GF-D8 (cell line): ENCODE measurements around the gene FOXN3.

Experiments
- DNase-seq: peaks from one replicate; lab custom pipeline; 2025; lab: John Stamatoyannopoulos, UW

Gene FOXN3

GRCh38 chr14:89430391-89431236 is 13.6 kb upstream of the FOXN3 start:
- no peak for DNase-seq

DNA sequence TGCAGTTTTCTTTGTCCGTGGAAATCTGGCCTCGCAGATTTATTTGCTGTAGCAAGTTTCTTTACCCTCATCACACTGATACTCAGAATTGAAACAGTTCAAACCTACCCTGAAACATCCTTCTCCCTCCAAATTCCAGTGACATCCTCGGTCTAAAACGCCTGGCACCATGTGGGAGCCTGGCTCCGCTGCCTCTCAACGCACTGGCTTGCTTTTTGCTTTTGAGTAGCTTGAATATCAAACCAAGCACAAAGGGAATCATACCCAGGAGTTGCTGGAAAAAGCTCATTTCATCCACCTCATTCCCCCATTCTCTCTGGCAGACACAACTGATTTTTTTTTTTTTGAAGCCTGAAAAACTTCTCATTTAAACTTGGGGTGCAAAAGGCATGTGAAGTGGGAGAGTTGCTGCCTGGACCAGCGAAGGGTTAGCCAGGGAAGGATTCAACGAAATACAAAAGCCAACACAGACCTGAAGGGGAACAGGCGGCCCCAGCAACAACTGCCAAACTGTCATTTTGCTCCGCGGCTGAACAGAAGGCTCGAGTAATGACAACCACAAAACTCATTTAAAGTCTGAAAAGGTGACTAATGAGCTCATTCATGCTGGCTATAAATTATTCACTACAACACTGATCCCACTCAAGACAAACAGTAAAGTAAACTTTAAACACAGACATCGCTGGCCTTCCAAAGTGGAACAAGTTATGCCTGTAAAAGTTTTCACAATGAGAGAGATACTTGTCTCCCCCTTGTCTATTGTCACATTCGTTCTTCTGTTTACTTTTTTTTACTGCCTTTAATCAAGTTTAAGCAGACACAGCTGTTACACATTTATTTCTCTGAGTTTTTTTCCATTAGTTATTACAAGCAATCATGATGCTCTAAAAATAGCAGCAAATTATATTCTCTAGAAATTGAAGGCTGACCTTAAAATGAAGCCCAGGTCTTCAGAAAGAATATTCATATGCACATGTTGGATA is 12.5 kb upstream of the FOXN3 start:
- no peak for DNase-seq

DNA sequence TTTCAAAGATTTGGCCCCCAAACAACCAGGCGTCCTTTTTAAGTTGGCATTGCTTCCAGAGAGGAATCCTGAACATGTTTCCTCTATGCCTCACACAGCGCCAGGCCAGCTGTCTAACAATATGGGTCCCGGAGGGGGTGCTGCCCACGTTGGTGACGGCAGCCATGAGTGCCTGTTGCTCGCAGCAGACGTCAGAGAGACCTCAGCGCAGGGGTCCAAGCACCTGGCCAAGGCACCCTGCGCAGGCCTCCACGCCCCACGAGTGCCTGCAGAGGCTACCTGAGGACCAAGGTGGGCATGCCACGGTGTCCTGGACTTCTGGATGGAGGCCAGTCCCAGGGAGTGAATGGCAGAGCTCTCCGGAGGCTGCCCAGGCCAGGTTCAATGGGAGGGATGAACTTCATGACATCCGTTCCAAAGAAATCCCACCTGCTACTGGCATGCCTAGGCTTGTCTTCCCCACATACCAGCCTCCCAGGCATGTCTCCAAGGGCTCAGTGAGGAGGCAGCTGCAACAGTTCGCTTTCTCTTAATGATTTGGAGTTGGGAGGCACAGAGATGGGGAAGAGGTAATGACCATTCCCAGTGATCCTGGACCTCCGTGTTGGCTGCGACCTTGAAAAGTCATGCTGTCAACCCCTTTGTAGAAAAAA is 11.6 kb upstream of the FOXN3 start:
- no peak for DNase-seq

DNA sequence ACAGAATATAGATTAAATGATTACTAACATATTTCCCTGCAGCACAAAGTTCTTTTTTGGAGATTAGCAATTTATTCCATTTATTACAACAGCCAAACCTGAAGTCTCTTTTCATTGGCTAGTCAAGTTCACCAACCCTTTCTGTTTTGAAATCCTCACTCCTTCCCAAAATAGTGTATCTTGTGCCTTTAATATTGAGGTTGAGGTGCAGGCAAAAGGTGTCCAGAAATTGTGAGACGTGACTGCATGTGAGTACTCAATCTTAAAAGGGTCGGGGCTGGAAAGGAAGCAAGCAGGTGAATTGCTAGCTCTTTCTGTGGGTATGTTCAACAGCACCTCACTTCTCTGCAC is 11.1 kb upstream of the FOXN3 start:
- DNase-seq: no peak

- no peak for DNase-seq
Measured at GRCh38 chr14:89427426-89428172, 10.6 kb upstream of the FOXN3 start.

DNA sequence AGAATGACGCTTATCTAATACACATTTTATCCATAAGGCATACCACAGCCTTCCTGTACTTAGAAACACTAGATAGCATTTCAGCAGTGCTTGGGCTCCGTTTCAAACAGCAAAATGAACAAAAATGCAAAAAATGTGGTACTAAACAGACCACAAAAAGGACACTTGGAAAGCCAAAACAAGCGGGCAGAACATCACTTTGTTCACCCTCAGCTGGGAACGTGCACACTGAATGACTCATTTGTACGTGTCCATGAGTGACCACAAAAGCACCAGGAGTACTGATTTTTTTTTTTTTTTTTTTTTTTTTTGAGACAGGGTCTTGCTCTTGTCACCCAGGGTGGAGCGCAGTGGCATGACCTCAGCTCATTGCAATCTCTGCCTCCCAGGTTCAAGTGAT is 8.9 kb upstream of the FOXN3 start:
- DNase-seq: no peak

GRCh38 chr14:89424241-89424640 is 7.2 kb upstream of the FOXN3 start:
- no peak for DNase-seq

- no peak for DNase-seq
Measured at GRCh38 chr14:89422952-89423345, 5.9 kb upstream of the FOXN3 start.

DNA sequence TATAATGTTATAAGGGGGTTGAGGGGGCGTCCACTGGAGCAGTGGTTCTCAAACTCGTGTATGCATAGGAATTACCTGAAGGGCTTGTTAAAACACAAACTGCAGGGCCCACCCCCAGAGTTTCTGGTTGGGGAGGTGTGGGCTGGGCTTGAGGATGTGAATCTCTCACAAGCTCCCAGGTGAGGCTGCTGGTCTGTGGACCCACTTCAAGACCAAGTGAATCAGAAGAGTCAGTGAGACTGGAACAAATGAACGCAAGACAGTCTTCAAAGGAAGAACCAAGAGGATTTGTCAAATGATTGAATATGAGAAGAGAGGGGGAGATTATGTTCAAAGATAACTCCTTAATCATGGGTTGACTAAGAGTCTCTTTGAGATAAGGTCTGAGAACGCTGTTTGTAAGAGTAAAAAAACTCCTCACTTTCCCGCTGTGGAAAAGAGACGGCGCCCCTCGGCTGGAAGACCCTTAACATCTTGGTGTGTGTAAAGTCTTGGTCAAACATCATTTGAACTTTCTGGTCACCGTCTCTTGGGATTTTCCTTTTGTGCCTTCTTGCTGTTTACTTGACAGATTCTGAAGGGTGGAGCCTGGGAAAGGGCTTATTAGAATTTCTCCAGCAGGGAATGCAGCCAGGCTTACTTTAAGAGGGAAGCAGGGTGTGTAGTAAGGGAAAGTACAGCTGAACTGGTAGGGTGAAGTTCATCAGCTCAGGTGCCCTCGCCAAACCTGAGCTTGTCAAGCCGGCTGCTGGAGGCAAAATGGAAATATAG is 5.3 kb upstream of the FOXN3 start:
- DNase-seq: no peak

DNA sequence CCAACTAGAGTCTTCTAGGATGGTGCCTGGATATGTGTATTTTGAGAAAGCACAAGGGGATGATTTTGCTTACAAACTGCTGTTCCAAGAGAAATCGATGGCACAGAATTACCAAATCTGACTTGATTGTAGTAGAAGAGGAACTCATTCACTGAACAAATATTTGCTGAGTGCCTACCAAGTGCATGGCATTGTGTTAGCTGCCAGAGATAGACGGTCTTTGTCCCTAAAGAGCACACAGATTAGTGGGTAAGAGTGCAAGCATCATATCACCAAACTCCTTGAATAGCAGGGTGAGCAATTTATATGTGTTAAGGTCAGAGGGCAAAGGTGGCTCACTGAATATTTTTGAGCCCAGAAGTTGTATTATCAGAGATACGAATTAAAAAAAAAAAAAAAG is 3.5 kb upstream of the FOXN3 start:
- no peak for DNase-seq

GRCh38 chr14:89419973-89420482 is 3.0 kb upstream of the FOXN3 start:
- no peak for DNase-seq

GRCh38 chr14:89418976-89419375 is 1.9 kb upstream of the FOXN3 start:
- no peak for DNase-seq

DNA sequence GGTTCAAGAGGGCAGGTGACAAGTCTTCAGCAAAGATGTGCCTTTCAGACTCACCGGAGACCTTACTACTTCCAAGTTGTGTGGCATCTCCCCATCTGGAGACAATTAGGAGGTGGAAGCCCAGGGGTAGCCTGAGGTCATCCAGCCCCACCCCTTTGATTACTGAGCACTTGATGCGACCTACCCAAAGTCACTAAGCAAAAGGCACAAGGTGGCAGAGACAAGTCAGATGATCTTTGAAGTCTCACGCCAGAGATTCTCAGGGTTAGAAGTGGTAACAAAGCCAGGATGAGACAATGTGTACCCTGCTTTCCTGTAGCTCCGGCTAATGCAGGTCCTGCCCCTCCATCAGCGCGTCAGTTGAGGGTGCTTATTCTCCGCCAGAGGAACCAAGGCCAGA is 1.4 kb upstream of the FOXN3 start:
- no peak for DNase-seq

GRCh38 chr14:89417465-89418225 is 612 bp upstream of the FOXN3 start:
- peak; percentile 32 for DNase-seq

DNA sequence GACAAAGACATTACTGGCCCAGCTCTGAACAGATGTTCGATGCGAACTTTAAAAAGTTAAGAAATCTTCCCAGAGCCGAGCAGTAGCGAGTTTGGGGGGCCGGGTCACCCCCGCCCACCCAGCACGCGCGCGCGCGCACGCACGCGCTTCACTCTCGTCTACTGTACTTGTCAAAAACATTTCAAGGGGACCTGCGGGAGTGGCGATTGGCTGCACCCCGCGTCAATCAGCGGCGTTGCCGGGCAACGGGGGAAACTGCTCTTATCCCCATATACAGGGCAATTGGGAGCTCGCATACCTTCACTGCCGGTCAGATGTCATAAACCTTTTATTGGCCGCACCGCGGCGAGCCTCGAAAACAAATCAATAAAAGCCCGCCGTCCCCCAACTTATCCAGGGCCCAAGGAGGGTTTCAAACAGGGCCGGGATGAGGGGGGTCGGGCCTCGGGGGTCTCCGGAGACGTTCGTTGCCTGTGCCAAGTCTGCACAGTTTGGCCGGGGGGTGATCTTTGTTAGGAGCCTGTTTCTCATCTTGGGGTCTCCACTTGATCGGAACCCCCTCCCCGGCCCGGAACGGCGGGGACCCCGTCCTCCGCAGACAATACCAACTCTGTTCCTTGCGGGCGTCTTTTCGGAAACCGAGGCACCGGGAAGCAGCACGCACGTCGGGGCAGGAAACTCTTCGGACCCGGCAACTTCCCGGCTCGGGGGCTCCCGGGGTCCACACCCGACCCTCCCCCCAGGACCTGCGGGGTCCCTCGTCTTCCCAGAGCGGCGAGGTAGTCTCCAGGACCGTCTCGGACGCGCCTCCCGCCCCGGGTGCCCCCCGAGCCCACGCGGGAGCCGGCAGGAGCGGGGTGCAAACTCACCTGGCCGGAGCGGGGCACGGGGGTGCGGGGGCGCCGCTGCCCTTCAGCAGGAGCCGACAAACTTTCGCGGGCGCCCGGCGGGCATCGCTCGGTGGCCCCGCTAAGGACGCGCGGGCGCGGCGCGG is 734 bp downstream of the FOXN3 start:
- peak; percentile 73 for DNase-seq

- no peak for DNase-seq
Measured at GRCh38 chr14:89415159-89415558, 1.9 kb downstream of the FOXN3 start.

GRCh38 chr14:89411976-89412375 is 5.1 kb downstream of the FOXN3 start:
- DNase-seq: no peak

DNA sequence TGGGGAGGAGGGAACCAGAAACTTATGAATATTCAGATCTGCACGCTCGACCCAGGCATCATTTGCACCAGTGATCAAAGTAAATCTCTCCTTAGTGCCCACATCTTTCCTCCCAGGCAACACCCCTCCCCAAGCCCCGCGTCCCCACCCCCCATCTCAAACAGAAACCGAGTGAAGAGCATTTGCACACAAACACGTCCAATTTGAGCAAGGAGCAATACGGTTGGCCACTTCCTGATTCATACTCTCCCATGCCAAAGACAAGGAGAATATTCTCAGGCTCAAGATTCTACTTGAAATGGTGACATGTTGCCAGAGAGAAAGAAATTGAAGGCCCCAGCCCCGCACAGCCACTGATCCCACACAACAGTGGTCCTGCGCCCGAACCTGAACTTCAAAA is 7.1 kb downstream of the FOXN3 start:
- DNase-seq: no peak
